Cardiac muscle cell (in vitro differentiated cells and primary cell): Measurements from ENCODE around the gene CEP41. TPM values are rescaled to one million over a fixed set of nuclear protein-coding genes. Genes with fewer than 3 reads are reported as not detected.
A peak's percentile ranks its signal among the peaks of the same experiment; 100 is the strongest.

Experiments
- DNase-seq, 2 donors: peaks; one replicate each; pipeline versions ENCODE4 v3.0.0 to v3.0.0-alpha.2; 2010 to 2017; ENCODE audit warnings: low read depth in 1 of 2, low spot score in 1 of 2
- H3K27ac ChIP-seq: fragments of 200-600 bp; sonication (generic); 2 replicates; pipeline ENCODE4 v1.5.1; 2016
- H3K27me3 ChIP-seq: fragments of 200-600 bp; sonication (generic); 2 replicates; pipeline ENCODE4 v1.6.0; 2016; ENCODE audit warnings: control low read depth
- H3K36me3 ChIP-seq: fragments of 200-600 bp; sonication (generic); 2 replicates; pipeline ENCODE4 v1.5.1; 2016; ENCODE audit warnings: control low read depth
- H3K4me1 ChIP-seq: fragments of 200-600 bp; sonication (generic); 2 replicates; pipeline ENCODE4 v1.8.1; 2017; ENCODE audit warnings: low read depth, mild to moderate bottlenecking, mixed run types
- H3K4me3 ChIP-seq: fragments of 200-600 bp; sonication (generic); 2 replicates; pipeline ENCODE4 v1.5.1; 2016; ENCODE audit warnings: mild to moderate bottlenecking
- H3K9me3 ChIP-seq: fragments of 200-600 bp; sonication (generic); 2 replicates; pipeline ENCODE4 v1.5.1; 2017; ENCODE audit warnings: low read depth, mild to moderate bottlenecking, control low read depth
- CTCF ChIP-seq: IDR thresholded peaks from 2 replicates; pipeline ENCODE4 v1.5.1; 2012; ENCODE audit warnings: low read depth, mild to moderate bottlenecking, low read length
- polyA plus RNA-seq: library from polyadenylated mRNA; unstranded; fragments of >200 nt; fragmentation: Nextera tagmentation; extraction: Ambion mirVana; gene quantifications from 2 replicates; pipeline ENCODE4 v1.2.1, GENCODE V29; 2016
- total RNA-seq: library from RNA; depleted of rRNA; stranded (reverse); fragments of >200 nt; gene quantifications from 2 replicates; pipeline ENCODE4 v1.2.3, GENCODE V29; 2016

CEP41 gene
- total and polyA plus RNA-seq, 2 experiments from 2014 or later = 8.0 to 27.4 TPM

GRCh38 chr7:130358471-130358870, 82.3 kb downstream of the CEP41 start:
- no peak for TF ChIP-seq CTCF
- Histone ChIP-seq H3K36me3 (no peaks in the 10 kb centered on the region), H3K9me3 (no peaks in the 10 kb centered on the region), H3K27me3 (no peaks in the 10 kb centered on the region), H3K4me1 (peaks cover 11% of the 10 kb centered on the region), H3K4me3 (no peak overlapping the region), H3K27ac (no peak overlapping the region)
- DNase-seq = no peak

- peaks cover 19% of the 10 kb centered on the region for H3K4me1 ChIP-seq
- no peak overlapping the region for H3K4me3 ChIP-seq
- H3K27me3 ChIP-seq = no peaks in the 10 kb centered on the region
- peak in 1 of 2 donors; percentile 88 for DNase-seq
- no peaks in the 10 kb centered on the region for H3K9me3 ChIP-seq
- peak overlapping the region; percentile 93 for H3K27ac ChIP-seq
- no peak for TF ChIP-seq CTCF
- H3K36me3 ChIP-seq = no peaks in the 10 kb centered on the region
Observed at GRCh38 chr7:130356876-130357611, 83.8 kb downstream of the CEP41 start.

- no peaks in the 10 kb centered on the region for H3K36me3 ChIP-seq
- peak overlapping the region; percentile 93 for H3K27ac ChIP-seq
- no peaks in the 10 kb centered on the region for H3K9me3 ChIP-seq
- no peak for TF ChIP-seq CTCF
- H3K4me3 ChIP-seq = no peak overlapping the region
- no peaks in the 10 kb centered on the region for H3K27me3 ChIP-seq
- H3K4me1 ChIP-seq = peaks cover 27% of the 10 kb centered on the region
- DNase-seq = peak; percentile 71 to 98
Observed at GRCh38 chr7:130356121-130356875, 84.5 kb downstream of the CEP41 start.

DNA sequence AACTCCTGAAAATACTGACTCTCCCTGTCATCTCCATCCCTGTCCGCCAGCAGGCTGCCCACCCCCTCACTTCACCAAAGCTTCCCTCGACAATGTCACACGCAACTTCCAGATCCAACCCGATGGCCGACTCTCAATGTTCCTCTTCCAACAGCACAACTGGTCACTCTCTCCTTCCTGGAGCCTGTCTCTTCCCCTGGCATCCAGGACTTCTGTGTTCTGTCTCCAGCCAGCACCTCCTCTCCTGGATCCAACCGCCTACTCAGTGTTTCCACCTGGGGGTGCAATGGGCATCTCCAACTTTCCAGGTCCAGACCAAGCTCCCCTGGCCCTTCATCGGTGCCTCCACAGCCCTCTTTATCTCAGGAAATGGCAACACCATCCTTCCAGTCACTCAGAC, 87.6 kb downstream of the CEP41 start:
- no peak for DNase-seq
- no peaks in the 10 kb centered on the region for H3K27me3 ChIP-seq
- H3K36me3 ChIP-seq = no peaks in the 10 kb centered on the region
- no peak overlapping the region for H3K4me3 ChIP-seq
- H3K27ac ChIP-seq = no peak overlapping the region
- peaks cover 36% of the 10 kb centered on the region for H3K4me1 ChIP-seq
- no peak for TF ChIP-seq CTCF
- H3K9me3 ChIP-seq = no peaks in the 10 kb centered on the region

DNA sequence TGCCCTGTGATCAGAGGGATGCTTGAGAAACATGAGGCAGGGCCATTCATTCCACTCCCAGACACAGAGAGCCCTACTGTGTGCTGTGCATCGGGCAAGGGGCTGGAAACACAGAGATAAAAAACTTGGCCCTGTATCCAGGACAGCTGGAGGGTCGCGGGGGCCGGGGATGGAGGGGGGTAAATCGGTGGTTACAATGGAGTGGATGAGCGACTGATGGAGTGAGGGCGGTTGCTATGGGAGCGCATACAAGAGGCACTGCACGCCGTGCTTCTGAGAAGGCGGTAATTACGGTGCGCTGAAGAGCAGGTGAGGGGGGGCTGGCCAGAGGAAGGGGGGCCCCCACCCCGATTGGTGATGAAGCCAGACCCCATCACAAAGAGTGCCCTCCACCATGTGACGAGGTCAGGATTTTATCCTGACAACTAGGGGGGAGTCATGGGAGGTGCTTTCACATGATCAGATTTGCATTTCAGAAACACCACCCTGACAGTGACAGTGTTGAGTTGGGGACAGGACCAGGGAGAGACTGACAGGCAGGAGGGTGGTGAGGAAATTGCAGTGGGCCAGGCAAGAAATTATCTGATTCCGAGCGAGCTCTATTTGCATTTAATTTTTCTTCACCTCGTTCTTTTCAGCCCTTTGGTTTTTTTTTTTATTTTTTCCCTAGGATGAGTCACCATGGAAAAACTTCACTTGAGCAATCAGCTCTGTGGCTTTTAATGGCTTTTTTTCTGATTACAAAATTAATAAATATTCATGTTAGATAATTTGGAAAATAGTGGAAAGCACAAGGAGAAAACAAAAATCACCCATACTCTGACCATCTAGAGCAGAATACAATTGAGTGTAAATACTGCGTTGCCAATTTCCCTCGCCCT, 88.4 kb downstream of the CEP41 start:
- no peak for TF ChIP-seq CTCF
- Histone ChIP-seq H3K9me3 (no peaks in the 10 kb centered on the region), H3K4me1 (peaks cover 36% of the 10 kb centered on the region), H3K36me3 (no peaks in the 10 kb centered on the region), H3K27ac (peak overlapping the region; percentile 79), H3K4me3 (no peak overlapping the region), H3K27me3 (no peaks in the 10 kb centered on the region)
- DNase-seq = peak in 1 of 2 donors; percentile 81
